Left hindlimb (tissue), 1 donor: ENCODE data around the gene SPTA1.
"Not testable (repeated sequence)": the region's sequence is repeated elsewhere in the genome, so short reads cannot be mapped to it uniquely, and the experiment has no call there.

Source experiments
- DNase-seq: peaks from one replicate; pipeline ENCODE4 v3.0.0-alpha.2; 2018

Gene SPTA1

DNA sequence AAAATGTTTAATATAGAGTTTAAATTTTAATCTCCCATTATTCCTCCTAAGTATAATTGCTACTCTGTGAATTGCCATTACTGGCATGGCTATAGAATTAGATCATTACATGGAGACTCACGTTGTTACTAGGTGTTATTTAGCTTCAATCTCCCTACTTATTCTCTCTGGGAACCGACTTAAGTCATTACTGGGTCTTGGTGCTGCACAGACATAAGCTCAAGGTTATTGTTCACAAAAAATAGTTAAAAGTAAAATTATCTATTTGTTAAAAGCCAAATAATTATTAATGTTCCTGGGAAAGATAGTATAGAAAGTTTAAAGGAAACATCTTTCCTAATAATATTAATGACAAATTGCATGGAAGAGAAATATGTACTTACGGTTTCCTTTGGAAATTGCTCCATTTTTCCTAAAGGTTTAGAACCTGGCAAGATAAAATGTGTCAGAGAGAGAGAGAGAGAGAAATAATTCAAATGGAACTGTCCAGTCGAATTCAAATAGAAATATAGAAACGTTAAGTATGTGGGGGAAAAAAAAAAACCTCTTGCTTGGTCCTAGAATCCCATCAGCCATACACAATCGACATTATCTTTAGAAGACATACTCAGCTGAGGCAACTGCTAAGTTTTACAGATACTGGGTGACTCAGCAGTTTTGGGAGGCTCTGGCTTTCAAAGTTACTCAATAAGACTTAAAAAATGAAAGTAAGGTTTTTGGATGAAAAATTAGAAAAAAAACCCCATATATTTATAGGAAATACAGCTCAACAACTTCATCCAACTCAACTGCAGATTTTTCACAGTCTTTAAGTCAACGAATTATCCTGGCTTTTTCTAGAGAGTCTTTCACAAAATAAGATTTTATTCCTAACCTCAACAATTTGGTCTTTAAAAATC is at the start of gene SPTA1:
Gene SPTA1, minus strand, starts transcription at position 605 of the 899 bp plus-strand sequence. Its CDS starts 198 bp downstream, at position 407.
- no peak for DNase-seq

DNA sequence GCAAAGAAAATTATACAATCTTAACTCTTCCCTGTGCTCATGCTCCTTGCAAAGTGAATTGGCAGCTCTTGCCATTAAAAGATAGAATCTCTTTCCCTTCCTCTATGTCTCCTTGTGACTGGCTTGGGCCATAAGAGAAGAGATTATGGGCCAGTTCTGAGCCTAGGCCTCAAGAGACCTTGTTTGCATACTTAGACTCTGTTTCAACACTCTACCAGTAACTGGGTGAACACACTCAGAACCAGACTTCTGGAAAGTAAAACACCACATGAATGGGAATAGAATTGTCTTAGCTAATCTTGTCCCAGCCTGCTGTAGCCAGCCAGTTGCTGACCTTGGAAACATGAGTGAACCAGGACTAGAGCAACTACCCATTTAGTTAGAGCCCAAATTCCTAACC is 49.3 kb upstream of the SPTA1 start:
- DNase-seq: no peak

DNA sequence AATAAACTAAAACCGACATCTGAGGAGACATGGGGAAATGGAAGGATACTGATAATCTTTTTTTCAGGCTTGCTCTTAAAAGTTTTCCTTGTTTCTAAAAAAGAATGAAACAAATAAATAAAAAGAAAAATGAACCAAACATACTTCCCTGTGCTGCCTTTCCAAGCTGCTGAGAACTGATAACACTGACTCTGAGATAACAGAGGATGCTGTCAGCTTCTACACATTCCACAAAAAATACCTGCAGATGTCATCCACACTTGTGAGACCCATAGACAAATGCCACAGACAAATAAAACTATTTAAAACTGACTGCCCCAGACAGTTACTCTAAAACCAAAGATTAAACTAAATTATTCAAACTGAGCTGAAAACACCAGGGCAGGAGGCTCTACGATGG is 46.0 kb upstream of the SPTA1 start:
- DNase-seq: no peak

DNA sequence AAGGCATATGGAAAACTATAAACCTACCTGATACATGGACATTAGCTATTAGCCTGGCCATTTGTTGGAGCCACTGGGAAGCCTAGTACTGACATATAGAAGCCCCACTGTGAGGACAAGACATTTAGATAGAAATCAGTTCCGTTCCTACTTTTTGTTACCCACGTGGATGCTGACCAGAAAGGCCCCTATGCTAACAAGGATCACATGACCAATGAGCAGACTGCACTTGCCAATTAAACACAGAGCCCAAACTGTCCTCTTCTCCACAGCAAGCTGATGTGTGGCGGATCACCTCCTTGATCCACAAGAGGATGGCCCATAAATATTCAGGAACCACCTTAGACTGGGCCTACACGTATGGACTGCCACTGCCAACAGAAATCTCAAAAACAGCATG is 45.2 kb upstream of the SPTA1 start:
- no peak for DNase-seq

DNA sequence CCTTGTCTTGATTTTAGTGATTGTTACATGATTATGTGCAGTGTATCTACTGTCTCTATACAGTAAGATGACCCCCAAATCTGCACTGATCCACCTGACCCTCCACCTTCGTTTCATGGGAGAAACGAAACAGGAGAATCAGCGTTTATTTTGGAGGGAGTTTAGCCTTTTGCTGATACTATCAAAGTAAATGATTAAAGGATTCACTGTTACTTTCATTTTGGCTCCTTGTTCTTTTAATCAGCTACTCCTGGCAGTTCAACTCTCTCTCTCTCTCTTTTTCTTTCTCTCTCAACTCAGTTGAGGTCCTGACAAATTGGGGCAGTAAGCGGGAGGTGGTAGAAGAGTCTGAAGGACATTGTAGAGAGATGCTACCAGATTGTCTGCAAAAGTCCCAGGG is 43.9 kb upstream of the SPTA1 start:
- no peak for DNase-seq

DNA sequence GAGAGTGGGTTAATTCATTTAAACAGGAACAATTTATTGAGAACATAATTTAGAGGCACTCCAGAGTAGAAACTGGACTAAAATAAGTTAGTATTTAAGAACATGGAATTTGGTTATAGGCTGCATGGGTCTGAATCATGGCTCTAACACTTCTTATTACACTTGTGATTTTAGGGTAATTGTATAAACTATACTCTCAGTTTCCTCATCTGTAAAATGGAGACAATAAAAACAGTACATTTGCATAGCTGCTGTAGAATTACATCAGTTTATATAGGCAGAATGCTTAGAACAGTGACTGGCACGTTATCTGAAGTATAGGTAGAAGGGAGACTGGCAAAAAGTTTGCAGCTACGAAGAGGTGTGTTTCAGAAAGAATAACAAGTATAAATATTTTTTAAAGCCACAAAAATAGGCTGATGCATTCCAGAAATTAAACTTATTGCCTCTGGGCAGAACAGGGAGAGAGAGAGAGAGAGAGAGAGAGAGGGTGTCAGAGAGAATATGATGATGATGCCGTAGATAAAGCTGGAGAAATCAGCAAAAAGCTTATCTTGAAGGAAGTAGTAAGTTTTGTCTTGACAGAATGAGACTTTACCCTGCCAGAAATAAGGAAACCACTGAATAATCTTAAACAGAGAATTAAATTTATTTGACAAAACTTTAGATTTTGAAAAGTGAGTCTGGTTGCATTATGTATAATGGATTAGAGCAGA is 42.2 kb upstream of the SPTA1 start:
- no peak for DNase-seq

DNA sequence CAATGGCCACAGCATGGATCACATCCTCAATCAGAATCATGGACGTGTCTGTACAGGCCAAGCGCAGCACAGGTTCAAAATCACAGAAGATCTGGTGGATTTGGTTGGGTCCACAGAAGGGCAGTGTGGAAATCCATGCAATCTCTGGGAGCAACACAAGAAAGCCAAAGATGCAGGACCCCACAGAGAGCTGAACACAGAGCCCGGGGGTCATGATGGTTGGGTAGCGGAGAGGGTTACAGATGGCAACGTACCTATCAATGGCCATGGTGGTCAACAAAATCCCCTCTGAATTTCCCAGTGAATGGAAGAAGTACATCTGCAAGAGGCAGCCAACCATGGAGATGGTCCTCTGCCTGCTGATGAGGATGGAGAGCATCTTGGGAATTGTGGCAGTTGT is 37.9 kb upstream of the SPTA1 start:
- no peak for DNase-seq

DNA sequence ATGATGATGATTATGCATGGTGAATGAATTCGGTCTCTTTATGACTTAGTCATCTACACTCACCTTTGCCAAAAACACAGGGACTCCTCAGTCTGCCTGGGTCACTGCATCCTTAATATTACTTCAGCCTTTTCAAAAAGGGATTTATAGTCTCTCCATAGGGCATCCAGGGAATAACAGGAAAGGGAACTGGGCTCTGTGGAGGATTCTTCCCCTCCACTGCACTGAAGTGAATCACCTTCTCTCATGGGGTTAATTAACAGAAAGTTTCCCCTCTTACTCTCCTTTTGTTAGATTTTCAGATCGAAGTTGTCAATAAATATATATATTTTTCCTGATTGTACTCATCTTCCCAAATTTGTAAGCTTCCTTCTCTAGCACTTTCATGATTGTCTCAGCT is 34.1 kb upstream of the SPTA1 start, which contains the start of gene OR6K3:
Gene OR6K3, minus strand, starts transcription at position 101 of the 400 bp plus-strand sequence. CDS start 2,605 bp downstream, outside the sequence.
- no peak for DNase-seq

DNA sequence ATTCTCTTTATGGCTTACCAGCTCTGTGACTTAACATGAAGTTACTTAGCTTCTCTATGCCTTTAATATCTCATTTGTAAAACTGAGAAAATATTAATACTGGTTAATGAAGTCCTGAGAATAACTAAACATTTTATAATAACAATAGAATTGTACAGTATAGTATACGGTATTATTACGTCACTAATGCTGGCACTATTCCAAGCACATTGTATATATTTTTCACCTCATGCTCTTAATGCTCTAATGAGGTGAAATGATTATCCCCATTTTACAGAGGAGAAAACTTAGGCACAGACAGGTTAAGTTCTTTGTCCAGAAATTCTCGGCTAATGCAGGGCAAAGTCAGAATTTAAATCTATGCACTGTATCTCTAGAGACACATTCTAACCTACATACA is 33.1 kb upstream of the SPTA1 start:
- no peak for DNase-seq

DNA sequence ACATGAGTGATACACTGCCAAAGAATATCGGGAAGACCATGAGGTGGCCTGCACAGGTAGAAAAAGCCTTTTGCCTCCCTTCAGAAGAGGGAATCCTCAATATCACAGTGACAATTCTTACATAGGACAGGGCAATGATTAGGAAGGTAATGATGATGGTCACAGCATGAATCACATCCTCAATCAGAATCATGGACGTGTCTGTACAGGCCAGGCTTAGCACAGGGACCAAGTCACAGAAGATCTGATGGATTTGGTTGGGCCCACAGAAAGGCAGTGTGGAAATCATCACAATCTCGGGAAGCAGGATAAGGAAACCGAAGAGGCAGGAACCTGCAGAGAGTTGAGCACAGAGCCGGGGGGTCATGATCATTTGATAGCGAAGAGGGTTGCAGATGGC is 30.8 kb upstream of the SPTA1 start:
- no peak for DNase-seq

DNA sequence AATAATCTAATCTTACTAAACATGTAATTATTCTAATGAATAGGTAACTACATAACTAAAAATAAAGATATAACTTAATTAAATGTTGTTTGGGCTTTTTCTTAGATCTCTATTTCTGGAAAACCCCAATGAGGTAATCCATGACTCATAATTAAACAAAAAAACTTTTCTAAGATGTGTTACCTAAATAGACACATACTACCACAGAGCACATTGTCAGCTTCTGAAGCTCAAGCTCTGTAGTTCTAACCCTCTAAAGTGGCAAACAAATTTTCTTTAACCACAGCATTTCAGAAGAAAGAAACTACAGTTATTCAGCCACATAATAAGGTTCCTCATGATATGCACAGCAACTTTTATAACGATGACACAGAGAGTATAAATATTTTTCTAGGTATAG is 29.8 kb upstream of the SPTA1 start:
- DNase-seq: no peak

DNA sequence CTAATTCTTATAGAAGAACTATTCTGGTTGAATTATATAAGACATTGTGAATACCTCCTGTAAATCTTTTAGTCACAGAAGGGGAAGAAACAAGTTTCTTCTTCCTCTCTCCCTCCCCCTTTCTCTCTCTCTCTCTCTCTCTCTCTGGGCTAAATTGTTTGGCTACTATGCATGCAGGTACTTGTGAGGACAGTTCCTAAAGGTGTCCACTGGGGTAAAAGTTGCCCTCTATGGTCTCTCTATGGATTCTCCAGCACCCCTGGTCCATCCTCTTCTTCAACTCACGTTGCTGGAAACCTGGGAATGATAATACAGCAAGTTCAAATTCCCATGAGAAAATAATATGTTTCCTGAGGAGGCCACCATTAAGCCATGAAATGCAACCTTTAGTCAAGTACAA is 28.2 kb upstream of the SPTA1 start:
- no peak for DNase-seq

DNA sequence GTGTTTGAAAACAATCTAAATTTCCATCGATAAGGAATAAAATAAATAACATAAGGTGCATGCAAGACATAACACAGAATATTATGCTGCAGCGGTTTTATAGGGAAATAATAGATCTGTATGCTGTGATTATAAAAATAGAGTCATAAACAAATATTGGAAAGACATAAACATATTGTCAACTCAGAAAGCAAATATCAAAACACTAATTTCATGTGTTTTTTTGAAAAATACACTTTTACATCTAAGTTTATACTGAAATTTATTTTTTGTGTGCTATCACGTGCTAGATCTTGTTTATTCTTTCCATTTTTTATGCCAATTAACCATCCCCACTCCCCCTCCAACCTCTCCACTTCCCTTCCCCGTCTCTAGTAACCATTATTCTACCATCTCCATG is 24.6 kb upstream of the SPTA1 start:
- no peak for DNase-seq

DNA sequence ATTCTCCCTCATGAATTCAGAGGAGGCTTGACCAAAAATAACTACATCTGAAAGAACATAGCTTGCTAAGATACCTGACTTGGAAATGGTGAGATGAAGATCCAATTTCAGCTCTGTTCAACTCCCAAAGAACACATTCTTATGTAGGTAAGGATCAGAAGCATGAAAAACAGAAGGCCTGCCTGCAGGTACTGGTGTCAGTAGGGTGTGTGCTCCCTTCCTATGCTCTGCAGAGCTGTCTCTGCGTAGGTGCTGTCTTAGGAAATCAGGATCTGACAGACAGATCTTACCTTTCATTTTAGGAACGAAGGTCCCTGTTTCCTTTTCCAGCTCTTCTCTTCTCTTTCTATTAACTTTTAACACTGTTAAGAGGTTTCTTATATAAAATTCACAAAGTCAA is 19.6 kb upstream of the SPTA1 start:
- DNase-seq: no peak

DNA sequence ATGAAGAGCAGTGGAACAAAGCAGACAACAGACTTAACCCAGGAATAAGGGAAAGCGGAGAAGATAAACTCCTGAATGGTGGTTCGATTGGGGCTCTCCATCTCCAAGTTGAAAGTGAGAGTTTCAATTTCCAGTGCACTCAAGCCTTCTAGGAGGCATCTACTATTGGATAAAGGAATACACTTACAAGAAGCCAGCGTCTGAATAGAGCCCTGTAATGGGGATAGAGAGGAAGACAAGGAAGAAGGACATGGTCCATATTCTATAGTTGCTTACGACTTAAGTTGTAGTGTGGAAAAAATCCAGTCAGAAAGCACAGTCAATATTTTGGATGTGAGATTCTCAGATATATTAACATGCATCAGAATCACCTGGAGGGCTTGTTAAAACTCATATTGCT is 14.0 kb upstream of the SPTA1 start, which contains the start of gene OR6K2:
Gene OR6K2, minus strand, starts transcription at position 101 of the 400 bp plus-strand sequence. Its CDS starts 0 bp downstream, at position 101.
- no peak for DNase-seq

DNA sequence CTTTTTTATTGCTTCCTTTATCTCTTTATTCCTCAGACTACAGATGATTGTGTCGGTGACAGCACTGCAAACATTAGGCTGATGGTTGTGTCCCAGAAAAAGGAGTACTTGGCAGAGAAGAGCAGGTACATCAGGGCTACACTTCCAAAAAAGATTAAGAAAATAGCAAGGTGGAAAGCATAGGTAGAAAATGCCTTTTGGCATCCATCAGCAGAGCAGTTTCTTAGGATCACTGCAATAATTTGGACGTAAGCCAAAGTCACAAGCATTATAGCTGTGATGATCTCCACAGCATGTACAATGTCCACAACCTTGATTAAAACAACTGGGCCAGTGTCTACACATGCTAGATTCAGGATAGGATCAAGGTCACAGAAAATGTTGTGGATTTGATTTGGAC is 8.1 kb upstream of the SPTA1 start:
- DNase-seq: no peak

DNA sequence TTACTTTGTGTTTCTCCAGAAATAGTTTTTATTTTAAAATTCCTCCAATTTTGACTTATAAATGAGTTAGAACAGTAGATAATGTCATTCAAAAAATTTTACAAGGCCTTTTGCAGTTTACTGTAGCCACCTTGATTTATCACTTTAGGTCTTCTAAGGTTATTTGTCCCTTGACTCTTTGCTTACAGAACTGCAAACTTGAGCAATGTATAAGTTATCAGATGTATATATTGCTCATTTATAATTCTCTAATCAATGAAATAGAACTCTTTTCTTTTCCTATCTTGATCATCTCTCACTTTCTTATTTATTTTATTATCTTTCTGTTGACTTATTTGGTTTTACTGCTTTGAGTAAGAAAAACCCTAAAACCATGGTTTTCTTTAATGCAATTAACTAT is 5.8 kb upstream of the SPTA1 start:
- DNase-seq: no peak

DNA sequence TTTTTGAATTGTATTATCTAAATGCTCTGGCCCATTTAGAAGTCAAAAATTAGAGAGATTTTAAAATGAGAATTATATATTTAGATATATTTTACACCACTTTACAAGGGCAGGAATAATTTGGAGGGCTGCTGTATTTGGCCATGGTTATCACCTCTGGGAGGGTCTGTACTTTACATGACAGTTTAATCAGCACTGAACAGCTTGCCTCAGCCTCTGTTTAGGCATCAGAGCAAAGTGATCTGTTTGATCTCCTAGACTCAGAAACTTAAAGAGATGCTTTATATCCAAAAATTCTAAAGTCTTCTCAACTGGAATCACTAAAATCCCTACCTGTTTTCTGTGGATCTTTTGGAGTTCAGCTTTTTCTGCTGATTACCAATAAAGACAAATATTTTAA is 5.4 kb upstream of the SPTA1 start:
- DNase-seq: no peak

DNA sequence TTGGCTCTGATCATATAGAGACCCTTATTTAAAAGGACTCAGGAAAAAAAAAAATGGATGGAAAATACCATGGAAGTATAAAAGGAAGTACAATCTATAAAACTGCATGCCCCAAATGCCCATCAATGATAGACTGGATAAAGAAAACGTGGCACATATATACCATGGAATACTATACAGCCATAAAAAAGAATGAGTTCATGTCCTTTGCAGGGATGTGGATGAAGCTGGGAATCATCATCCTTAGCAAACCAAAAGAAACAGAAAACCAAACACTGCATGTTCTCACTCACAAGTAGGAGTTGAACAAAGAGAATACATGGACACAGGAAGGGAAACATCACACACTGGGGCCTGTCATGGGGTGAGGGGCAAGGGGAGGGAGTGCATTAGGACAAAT is 4.6 kb upstream of the SPTA1 start:
- DNase-seq: not testable (repeated sequence)

DNA sequence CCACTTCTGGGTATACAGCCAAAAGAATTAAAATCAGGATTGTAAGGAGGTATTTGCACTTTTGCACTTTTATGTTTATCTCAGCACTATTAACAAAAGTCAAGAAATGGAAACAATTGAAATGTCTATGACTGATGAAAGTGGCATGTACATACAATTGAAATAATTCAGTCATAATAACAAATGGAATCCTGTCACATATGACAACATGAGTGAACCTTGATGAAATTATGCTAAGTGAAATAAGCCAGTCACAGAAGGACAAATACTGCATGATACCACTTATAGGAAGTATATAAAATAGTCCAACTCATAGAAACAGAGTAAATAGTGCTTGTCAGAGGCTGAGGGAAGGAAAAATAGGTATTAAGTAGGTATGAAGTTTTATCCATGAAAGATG is 3.4 kb upstream of the SPTA1 start:
- DNase-seq: no peak

DNA sequence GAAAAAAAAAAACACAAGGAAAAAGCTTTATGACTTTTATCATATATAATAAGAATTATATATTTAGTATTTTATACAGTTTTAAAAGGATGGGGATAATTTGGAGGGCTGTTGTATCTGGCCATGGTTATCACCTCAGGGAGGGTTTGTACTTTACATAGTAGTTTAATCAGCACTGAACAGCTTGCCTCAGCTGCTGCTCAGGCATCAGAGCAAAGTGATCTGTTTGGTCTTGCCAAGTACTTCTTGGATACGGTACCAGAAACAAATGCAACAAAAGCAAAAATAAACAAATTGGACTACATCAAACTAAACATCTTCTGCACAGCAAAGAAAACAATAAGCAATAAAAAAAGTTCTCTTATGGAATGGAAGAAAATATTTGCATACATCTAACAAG is 2.6 kb upstream of the SPTA1 start:
- DNase-seq: no peak

DNA sequence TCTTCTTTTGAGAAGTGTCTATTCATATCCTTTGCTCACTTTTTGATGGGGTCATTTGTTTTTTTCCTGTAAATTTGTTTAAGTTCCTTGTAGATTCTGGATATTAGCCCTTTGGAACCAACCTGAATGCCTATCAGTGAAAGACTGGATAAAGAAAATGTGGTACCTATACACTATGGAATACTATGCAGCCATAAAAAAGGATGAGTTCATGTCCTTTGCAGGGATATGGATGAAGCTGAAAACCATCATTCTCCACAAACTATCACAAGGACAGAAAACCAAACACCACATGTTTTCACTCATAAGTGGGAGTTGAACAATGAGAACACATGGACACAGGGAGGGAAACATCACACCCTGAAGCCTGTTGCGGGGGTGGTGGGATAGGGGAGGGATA is 1.8 kb upstream of the SPTA1 start:
- not testable (repeated sequence) for DNase-seq

DNA sequence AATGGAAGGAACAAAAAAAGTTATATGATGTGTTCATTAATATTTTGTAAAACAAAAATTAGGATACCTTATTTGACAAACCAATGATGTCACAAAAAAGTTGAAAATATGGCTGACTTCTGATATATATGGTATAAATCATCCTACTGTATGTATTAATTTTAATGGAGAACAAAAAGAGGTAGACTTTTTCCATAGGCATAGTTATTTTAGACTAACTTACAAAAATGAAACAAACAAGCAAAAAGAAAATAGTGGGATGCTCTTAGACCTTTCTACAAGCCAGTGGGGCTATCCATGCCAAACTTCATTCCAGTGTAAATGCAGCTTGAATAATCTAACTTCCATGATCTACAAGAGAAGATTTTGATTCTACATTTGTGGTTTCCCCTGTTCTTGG is 522 bp upstream of the SPTA1 start:
- DNase-seq: no peak

DNA sequence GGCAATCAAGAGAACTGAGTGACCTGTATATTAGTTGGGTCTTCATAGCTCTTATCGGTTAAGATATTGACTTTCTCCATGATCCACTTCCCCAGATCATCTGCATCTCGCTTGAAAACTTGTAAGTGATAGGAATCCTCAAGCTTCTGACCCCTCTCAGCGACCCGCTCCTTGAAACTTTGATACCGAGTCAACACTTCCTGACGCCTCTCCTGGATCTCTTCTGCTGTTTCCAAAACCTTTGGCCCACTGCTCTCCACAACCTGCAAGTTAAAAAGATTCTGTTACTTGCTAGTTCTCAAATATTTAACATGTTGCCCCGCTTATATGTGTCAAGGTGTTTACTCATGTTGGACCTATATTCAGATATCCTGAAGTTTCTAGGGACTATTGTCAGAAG is 1.4 kb downstream of the SPTA1 start:
- DNase-seq: no peak
